Measurements from ENCODE around the gene MICAL3. TPM values are rescaled to one million over a fixed set of nuclear protein-coding genes. Genes with fewer than 3 reads are reported as not detected.

MICAL3 gene
- polyA plus RNA-seq, 1 of the 3 experiments (the other 2 are of a cell fraction): 83.1 TPM

GRCh38 chr22:17743661-17744411 lies 280.5 kb downstream of the MICAL3 start:
- Histone ChIP-seq H3K27me3 (ENCODE audit: insufficient read depth) (no peaks in the 10 kb centered on the region), H3K27ac (ENCODE audit: low read depth in 2 of 2, low read length in 1 of 2) (no peak overlapping the region), H3K9ac (no peak overlapping the region), H3K79me2 (ENCODE audit: insufficient read depth) (no peaks in the 10 kb centered on the region), H3K4me1 (ENCODE audit: control insufficient read depth in 1 of 2, insufficient read depth in 2 of 2, low read depth in 1 of 2, low read length in 1 of 2) (peaks cover 0 to 2% of the 10 kb centered on the region in 2 experiments; a peak in 1 of 4 replicates), H2AFZ (ENCODE audit: low read depth) (no peak overlapping the region), H3K36me3 (replicated peaks in 1 of 2; ENCODE audit: control insufficient read depth in 1 of 2, insufficient read depth in 2 of 2, low read length in 1 of 2) (peaks cover 0 to 7% of the 10 kb centered on the region in 2 experiments), H4K20me1 (ENCODE audit: insufficient read depth) (no peaks in the 10 kb centered on the region), H3K4me2 (no peak overlapping the region), H3K9me2 (no peaks in the 10 kb centered on the region), H3K4me3 (ENCODE audit: low read depth in 2 of 2, low read length in 1 of 2) (no peak overlapping the region), H3K9me3 (no peaks in the 10 kb centered on the region), H3F3A (replicated peaks; ENCODE audit: insufficient read depth) (no peaks in the 10 kb centered on the region)
- TF ChIP-seq ZBTB33 (IDR thresholded peaks at IDR 0.05; ENCODE audit: borderline replicate concordance, low read depth) (no peak), YY1 (IDR thresholded peaks at IDR 0.05; ENCODE audit: low read depth) (no peak), TAF1 (IDR thresholded peaks at IDR 0.05; ENCODE audit: borderline replicate concordance, low read depth, low read length) (no peak), RFX5 (IDR thresholded peaks at IDR 0.05; ENCODE audit: low read length) (no peak), FOXJ3 (CRISPR knock-in tag; IDR thresholded peaks at IDR 0.05) (no peak), NRF1 (IDR thresholded peaks at IDR 0.05; ENCODE audit: low read depth, low read length) (no peak), JUND (IDR thresholded peaks at IDR 0.05) (no peak), REST (IDR thresholded peaks at IDR 0.05; ENCODE audit: low read depth, low read length) (no peak), ELF1 (IDR thresholded peaks at IDR 0.05) (no peak)
- TF ChIP-seq, protein P1, sequence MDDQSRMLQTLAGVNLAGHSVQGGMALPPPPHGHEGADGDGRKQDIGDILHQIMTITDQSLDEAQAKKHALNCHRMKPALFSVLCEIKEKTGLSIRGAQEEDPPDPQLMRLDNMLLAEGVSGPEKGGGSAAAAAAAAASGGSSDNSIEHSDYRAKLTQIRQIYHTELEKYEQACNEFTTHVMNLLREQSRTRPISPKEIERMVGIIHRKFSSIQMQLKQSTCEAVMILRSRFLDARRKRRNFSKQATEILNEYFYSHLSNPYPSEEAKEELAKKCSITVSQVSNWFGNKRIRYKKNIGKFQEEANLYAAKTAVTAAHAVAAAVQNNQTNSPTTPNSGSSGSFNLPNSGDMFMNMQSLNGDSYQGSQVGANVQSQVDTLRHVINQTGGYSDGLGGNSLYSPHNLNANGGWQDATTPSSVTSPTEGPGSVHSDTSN (IDR thresholded peaks at IDR 0.05): no peak
- CTCF ChIA-PET: interaction anchor here (0.7 to 6.0 kb wide), 14 partner anchors 8 to 333 kb away, joined by 3 to 62 read pairs (median 10); partner anchors contain the start of genes BID and PEX26
- no peak for DNase-seq
- WGBS (ENCODE audit: low lambda C conversion rate): 82% methylated on average over 19 of the region's 25 CpGs
- POLR2A ChIA-PET: interaction anchor here (1.0 kb wide), 1 partner anchor 29 kb away, joined by 5 read pairs; no protein-coding TSS in a partner anchor
